Neutrophil (primary cell): ENCODE measurements around the gene PCDHGC5.

Source experiments
- H3K27ac ChIP-seq: fragments of 200-600 bp; sonication (generic); 2 replicates; pipeline ENCODE4 v1.5.1; 2016; ENCODE audit warnings: mild to moderate bottlenecking, moderate library complexity
- H3K27me3 ChIP-seq: fragments of 200-600 bp; sonication (generic); 2 replicates; pipeline ENCODE4 v1.6.0; 2016; ENCODE audit warnings: mild to moderate bottlenecking
- H3K36me3 ChIP-seq: fragments of 200-600 bp; sonication (generic); 2 replicates; pipeline ENCODE4 v1.5.1; 2017
- H3K4me1 ChIP-seq, 2 experiments: fragments of 200-600 bp in 1 of 2; sonication (generic) in 1 of 2; 1 replicate in 1 of 2; 2 replicates in 1 of 2; pipeline versions ENCODE4 v1.5.1 to v1.6.1; 2013 to 2016; ENCODE audit warnings: low read depth in 1 of 2, low read length in 1 of 2, mild to moderate bottlenecking in 1 of 2, moderate library complexity in 1 of 2; ENCODE audit not compliant: control insufficient read depth in 1 of 2, insufficient read depth in 1 of 2
- H3K4me3 ChIP-seq, 2 experiments: fragments of 200-600 bp in 1 of 2; sonication (generic) in 1 of 2; 1 replicate in 1 of 2; 2 replicates in 1 of 2; pipeline ENCODE4 v1.5.1; 2013 to 2016; ENCODE audit warnings: low read depth in 1 of 2, low read length in 1 of 2, mild to moderate bottlenecking in 1 of 2, moderate library complexity in 1 of 2
- H3K9me3 ChIP-seq: fragments of 200-600 bp; sonication (generic); 2 replicates; pipeline ENCODE4 v1.5.1; 2016
- CTCF ChIP-seq: fragments of 200-600 bp; sonication (generic); IDR thresholded peaks from 2 replicates; pipeline ENCODE4 v1.5.1; 2016; ENCODE audit warnings: antibody characterized with exemption

Gene PCDHGC5

GRCh38 chr5:141529873-141530272 is 41.0 kb downstream of the PCDHGC5 start:
- H3K4me3 ChIP-seq = no peak overlapping the region
- H3K27ac ChIP-seq = no peak overlapping the region
- TF ChIP-seq CTCF = no peak
- H3K4me1 ChIP-seq = peaks cover 0 to under 1% of the 10 kb centered on the region in 2 experiments
- H3K27me3 ChIP-seq = no peaks in the 10 kb centered on the region
- H3K9me3 ChIP-seq = no peaks in the 10 kb centered on the region
- H3K36me3 ChIP-seq = peaks cover 99% of the 10 kb centered on the region

- Histone ChIP-seq H3K36me3 (peaks cover 89% of the 10 kb centered on the region), H3K9me3 (no peaks in the 10 kb centered on the region)
These were observed 43.8 kb downstream of the PCDHGC5 start for GRCh38 chr5:141532726-141533125.

GRCh38 chr5:141533897-141534296 is 45.0 kb downstream of the PCDHGC5 start:
- H3K27ac ChIP-seq = no peak overlapping the region
- no peak overlapping the region for H3K4me3 ChIP-seq
- no peak for TF ChIP-seq CTCF
- H3K36me3 ChIP-seq = peaks cover 84% of the 10 kb centered on the region
- H3K9me3 ChIP-seq = no peaks in the 10 kb centered on the region
- no peaks in the 10 kb centered on the region for H3K4me1 ChIP-seq
- H3K27me3 ChIP-seq = no peaks in the 10 kb centered on the region

More at GRCh38 chr5:141532726-141533125, 43.8 kb downstream of the PCDHGC5 start:
- Histone ChIP-seq H3K27ac (no peak overlapping the region), H3K4me1 (no peaks in the 10 kb centered on the region), H3K27me3 (no peaks in the 10 kb centered on the region), H3K4me3 (no peak overlapping the region)
- no peak for TF ChIP-seq CTCF

GRCh38 chr5:141534492-141535213 is 45.8 kb downstream of the PCDHGC5 start:
- H3K36me3 ChIP-seq = peaks cover 79% of the 10 kb centered on the region
- no peaks in the 10 kb centered on the region for H3K4me1 ChIP-seq
- no peak for TF ChIP-seq CTCF
- H3K27ac ChIP-seq = no peak overlapping the region
- H3K27me3 ChIP-seq = no peaks in the 10 kb centered on the region
- H3K4me3 ChIP-seq = no peak overlapping the region
- H3K9me3 ChIP-seq = no peaks in the 10 kb centered on the region
